Endothelial cell of umbilical vein (primary cell): ENCODE results near the gene RAMP3. TPM values are rescaled to one million over a fixed set of nuclear protein-coding genes. Genes with fewer than 3 reads are reported as not detected.

Experiments used
- BruUV-seq: library from RNA; stranded (reverse); fragments of 400-500 nt; replicated peaks from 2 replicates; lab custom pipeline; 2021; lab: Mats Ljungman, UMichigan
- CTCF ChIA-PET: fragments of 300-600, 350-600 bp; sonication (Branson Sonifier 250); formaldehyde crosslinking; loops from one replicate; lab custom pipeline; 2021; ENCODE audit warnings: antibody characterized with exemption, inconsistent platforms; lab: Charles Lee
- POLR2A ChIA-PET: fragments of 300-600, 350-600 bp; sonication (Branson Sonifier 250); formaldehyde crosslinking; loops from one replicate; lab custom pipeline; 2021; ENCODE audit warnings: antibody characterized with exemption, inconsistent platforms; lab: Charles Lee
- DNase-seq: peaks from one replicate; pipeline ENCODE4 v3.0.0-alpha.2; 2011; ENCODE audit warnings: low read depth, low spot score
- FAIRE-seq: peaks from 2 replicates; lab custom pipeline; 2011; peaks lifted over from hg19 to GRCh38; lab: Jason Lieb, UNC
- H2AFZ ChIP-seq: 2 replicates; pipeline ENCODE4 v1.6.0; 2012; ENCODE audit warnings: low read depth, low read length, control low read depth, inconsistent platforms
- H3K27ac ChIP-seq: 2 replicates; pipeline ENCODE4 v1.5.1; 2011; ENCODE audit warnings: low read depth, mild to moderate bottlenecking, control low read depth, low read length, moderate library complexity; ENCODE audit not compliant: insufficient read depth
- H3K27me3 ChIP-seq, 2 experiments: 2 replicates each; pipeline versions ENCODE4 v1.6.0 to v1.6.1; 2011; ENCODE audit warnings: low read length in 2 of 2, mixed read lengths in 1 of 2; ENCODE audit not compliant: control insufficient read depth in 2 of 2, insufficient read depth in 2 of 2
- H3K36me3 ChIP-seq, 2 experiments: 2 replicates in 1 of 2; 3 replicates in 1 of 2; pipeline ENCODE4 v1.5.1; 2011; ENCODE audit warnings: low read length in 2 of 2, mild to moderate bottlenecking in 1 of 2, moderate library complexity in 1 of 2; ENCODE audit not compliant: control insufficient read depth in 2 of 2, insufficient read depth in 2 of 2; ENCODE audit errors: extremely low read depth in 1 of 2
- H3K4me1 ChIP-seq: 3 replicates; pipeline ENCODE4 v1.5.1; 2011; ENCODE audit warnings: mild to moderate bottlenecking, low read length; ENCODE audit not compliant: control insufficient read depth, insufficient read depth; ENCODE audit errors: extremely low read depth
- H3K4me2 ChIP-seq: 2 replicates; pipeline ENCODE4 v1.6.1; 2011; ENCODE audit warnings: low read length, control low read depth, mixed read lengths; ENCODE audit not compliant: insufficient read depth
- H3K4me3 ChIP-seq, 3 experiments: fragments of 200-600 bp in 1 of 3; sonication (generic), shearing (Covaris generic) in 1 of 3; replicated peaks in 1 of 3; 2 replicates each; pipeline ENCODE4 v1.5.1; 2011 to 2016; ENCODE audit warnings: control low read depth in 3 of 3, low read length in 3 of 3, mild to moderate bottlenecking in 2 of 3, inconsistent platforms in 1 of 3, low read depth in 1 of 3, moderate library complexity in 1 of 3; ENCODE audit not compliant: insufficient read depth in 1 of 3
- H3K79me2 ChIP-seq: 2 replicates; pipeline ENCODE4 v1.6.0; 2012; ENCODE audit warnings: low read length, inconsistent platforms; ENCODE audit not compliant: control insufficient read depth, insufficient read depth
- H3K9ac ChIP-seq: replicated peaks from 2 replicates; pipeline ENCODE3; 2011; ENCODE audit warnings: low read length, control low read depth; ENCODE audit not compliant: insufficient read depth; ENCODE audit errors: extremely low read depth
- H3K9me1 ChIP-seq: replicated peaks from 3 replicates; pipeline ENCODE4 v1.6.0; 2011; ENCODE audit warnings: mild to moderate bottlenecking, low read length; ENCODE audit not compliant: control insufficient read depth, insufficient read depth; ENCODE audit errors: extremely low read depth
- H3K9me3 ChIP-seq: replicated peaks from 2 replicates; pipeline ENCODE4 v1.5.1; 2012; ENCODE audit warnings: low read length, inconsistent platforms; ENCODE audit not compliant: control insufficient read depth, insufficient read depth
- H4K20me1 ChIP-seq: replicated peaks from 2 replicates; pipeline ENCODE3; 2011; ENCODE audit warnings: mild to moderate bottlenecking, low read length; ENCODE audit not compliant: control insufficient read depth, insufficient read depth; ENCODE audit errors: extremely low read depth
- EZH2 ChIP-seq: IDR thresholded peaks from 2 replicates; pipeline ENCODE4 v1.6.1; 2012; ENCODE audit warnings: borderline replicate concordance, low read depth, mild to moderate bottlenecking, moderate library complexity, low read length, inconsistent platforms; ENCODE audit not compliant: severe bottlenecking
- FOS ChIP-seq: IDR thresholded peaks from 2 replicates; pipeline ENCODE4 v1.6.1; 2011; ENCODE audit warnings: mild to moderate bottlenecking, low read length, moderate library complexity, borderline replicate concordance; ENCODE audit not compliant: insufficient read depth
- GATA2 ChIP-seq: IDR thresholded peaks from 2 replicates; pipeline ENCODE4 v1.7.0; 2011; ENCODE audit warnings: low read depth, mild to moderate bottlenecking, moderate library complexity, mixed read lengths, low read length; ENCODE audit not compliant: insufficient read length, insufficient read depth
- JUN ChIP-seq: IDR thresholded peaks from 2 replicates; pipeline ENCODE4 v1.6.1; 2011; ENCODE audit warnings: borderline replicate concordance, low read depth; ENCODE audit not compliant: insufficient read length, insufficient read depth
- MAX ChIP-seq: IDR thresholded peaks from 2 replicates; pipeline ENCODE4 v1.6.1; 2011; ENCODE audit not compliant: insufficient read depth, insufficient read length
- MYC ChIP-seq: IDR thresholded peaks from one replicate; pipeline ENCODE4 v1.6.1; 2011; ENCODE audit warnings: mild to moderate bottlenecking, low read depth, low read length
- dilution Hi-C: fragments of 300-500 bp; cut with MboI; formaldehyde crosslinking; loops from one replicate; pipeline ENCODE4 v1.15.0; 2019; ENCODE audit warnings: low sequenced_read_pairs; ENCODE audit not compliant: extremely low pct_ligation_motif_present
- intact Hi-C: fragments of 100-400 bp; cut with micrococcal nuclease; formaldehyde crosslinking; loops from one replicate; pipeline ENCODE4 v1.10.0; 2022
- polyA plus RNA-seq, 4 experiments: library from polyadenylated mRNA; depleted of rRNA in 3 of 4; stranded (reverse) in 3 of 4; unstranded in 1 of 4; fragments of >200 nt; gene quantifications; 2 replicates each; pipeline versions ENCODE4 v1.2.1 to v1.2.3, GENCODE V29; 2011 to 2012; ENCODE audit warnings: missing spikeins in 1 of 4
- total RNA-seq: library from RNA; stranded (reverse); gene quantifications from 2 replicates; pipeline ENCODE4 v1.2.3, GENCODE V29; 2021

The RAMP3 gene
- total and polyA plus RNA-seq, 2 donors (not counting 3 experiments of a cell fraction or from before 2014, with no cell fraction given) = not detected

- dilution Hi-C loops (no loop called here), intact Hi-C loops (no loop called here)
- POLR2A ChIA-PET = no interaction called here
- H3K79me2 ChIP-seq = no peaks in the 10 kb centered on the region
- H3K9me3 ChIP-seq = no peaks in the 10 kb centered on the region
- no peak overlapping the region for H2AFZ ChIP-seq
- H3K4me1 ChIP-seq = no peaks in the 10 kb centered on the region
- CTCF ChIA-PET = no interaction called here
- peaks cover 3% of the 10 kb centered on the region in 2 experiments for H3K27me3 ChIP-seq
- no peaks in the 10 kb centered on the region for H3K9me1 ChIP-seq
- TF ChIP-seq MYC (no peak), MAX (no peak)
- FAIRE-seq (no peak), DNase-seq (no peak)
- no peaks in the 10 kb centered on the region for H4K20me1 ChIP-seq
- no peak overlapping the region for H3K27ac ChIP-seq
- no peak overlapping the region for H3K4me2 ChIP-seq
- H3K9ac ChIP-seq = no peak overlapping the region
- no peaks in the 10 kb centered on the region for H3K36me3 ChIP-seq
- BruUV-seq = no TSS peak
- no peak overlapping the region for H3K4me3 ChIP-seq
Observed at GRCh38 chr7:45187089-45187945, 29.7 kb downstream of the RAMP3 start.

GRCh38 chr7:45187946-45188411 lies 30.4 kb downstream of the RAMP3 start:
- Histone ChIP-seq H2AFZ (no peak overlapping the region), H3K9ac (no peak overlapping the region), H3K79me2 (no peaks in the 10 kb centered on the region), H3K4me1 (no peaks in the 10 kb centered on the region), H3K4me3 (no peak overlapping the region), H3K36me3 (no peaks in the 10 kb centered on the region), H3K27me3 (peaks cover 3% of the 10 kb centered on the region in 2 experiments), H3K9me1 (no peaks in the 10 kb centered on the region), H4K20me1 (no peaks in the 10 kb centered on the region), H3K9me3 (no peaks in the 10 kb centered on the region), H3K27ac (no peak overlapping the region), H3K4me2 (no peak overlapping the region)
- no peak for TF ChIP-seq MAX
- no peak for TF ChIP-seq FOS
- no peak for TF ChIP-seq EZH2
- TF ChIP-seq GATA2 = no peak
- no peak for TF ChIP-seq JUN
- DNase-seq (no peak), FAIRE-seq (no peak)
- intact Hi-C loops (no loop called here), dilution Hi-C loops (no loop called here)
- POLR2A ChIA-PET = no interaction called here
- CTCF ChIA-PET = no interaction called here
- no TSS peak for BruUV-seq
